ENCODE measurements around the gene SH3BP1. TPM values are rescaled to one million over a fixed set of nuclear protein-coding genes. Genes with fewer than 3 reads are reported as not detected.

Gene SH3BP1
- total and polyA plus RNA-seq, 9 of the 15 experiments (the other 6 are each of a cell fraction or from before 2014, with no cell fraction given) = 0.10 to 36.2 (median 10.4) TPM

GRCh38 chr22:37639070-37639760 lies at the start of gene SH3BP1 (continued):
- TF ChIP-seq GATAD2A (IDR thresholded peaks at IDR 0.05) (no peak), MAZ (CRISPR knock-in tag; conservative IDR thresholded peaks at IDR 0.05 in 1 of 2, IDR thresholded peaks at IDR 0.05 in 1 of 2) (peak; percentile 30; a peak in 1 of 4 replicates), POLR2A (conservative IDR thresholded peaks at IDR 0.05) (0 out of 2 replicates have a peak, but pooled peaks have one; percentile 30), RBM22 (IDR thresholded peaks at IDR 0.05; ENCODE audit: low read depth, low read length, poor library complexity, severe bottlenecking) (peak; percentile 29), CXXC5 (CRISPR knock-in tag; IDR thresholded peaks at IDR 0.05) (0 out of 2 replicates have a peak, but pooled peaks have one; percentile 13), ETS1 (conservative IDR thresholded peaks at IDR 0.05; ENCODE audit: control insufficient read depth, low read depth, low read length) (peak; percentile 61; the same call in 1 of the 2 replicates), ZKSCAN8 (CRISPR knock-in tag; IDR thresholded peaks at IDR 0.05) (no peak), ATF7 (IDR thresholded peaks at IDR 0.05) (no peak), TAF7 (tag; IDR thresholded peaks at IDR 0.05) (no peak), NRF1 (conservative IDR thresholded peaks at IDR 0.05 in 1 of 2, IDR thresholded peaks at IDR 0.05 in 1 of 2) (0 out of 4 replicates have a peak, but pooled peaks of 1 of the 2 experiments have one; percentile 28), ZBTB7A (IDR thresholded peaks at IDR 0.05; ENCODE audit: borderline replicate concordance, control insufficient read depth, low read depth, low read length) (peak; percentile 89; the same call in 1 of the 2 replicates), GATAD2B (IDR thresholded peaks at IDR 0.05; ENCODE audit: borderline replicate concordance) (0 out of 2 replicates have a peak, but pooled peaks have one; percentile 50), EGR1 (conservative IDR thresholded peaks at IDR 0.05) (peak; percentile 63), TFAP4 (CRISPR knock-in tag; IDR thresholded peaks at IDR 0.05; ENCODE audit: borderline replicate concordance) (peak; percentile 29; the same call in 1 of the 2 replicates), EP400 (IDR thresholded peaks at IDR 0.05) (peak; percentile 14; the same call in 1 of the 2 replicates), SIN3A (IDR thresholded peaks at IDR 0.05; ENCODE audit: borderline replicate concordance in 2 of 2, control insufficient read depth in 1 of 2, low read depth in 2 of 2, low read length in 2 of 2) (peak in 1 of 2 experiments; percentile 65; a peak in 1 of 4 replicates)
- TF ChIP-seq, protein P1, sequence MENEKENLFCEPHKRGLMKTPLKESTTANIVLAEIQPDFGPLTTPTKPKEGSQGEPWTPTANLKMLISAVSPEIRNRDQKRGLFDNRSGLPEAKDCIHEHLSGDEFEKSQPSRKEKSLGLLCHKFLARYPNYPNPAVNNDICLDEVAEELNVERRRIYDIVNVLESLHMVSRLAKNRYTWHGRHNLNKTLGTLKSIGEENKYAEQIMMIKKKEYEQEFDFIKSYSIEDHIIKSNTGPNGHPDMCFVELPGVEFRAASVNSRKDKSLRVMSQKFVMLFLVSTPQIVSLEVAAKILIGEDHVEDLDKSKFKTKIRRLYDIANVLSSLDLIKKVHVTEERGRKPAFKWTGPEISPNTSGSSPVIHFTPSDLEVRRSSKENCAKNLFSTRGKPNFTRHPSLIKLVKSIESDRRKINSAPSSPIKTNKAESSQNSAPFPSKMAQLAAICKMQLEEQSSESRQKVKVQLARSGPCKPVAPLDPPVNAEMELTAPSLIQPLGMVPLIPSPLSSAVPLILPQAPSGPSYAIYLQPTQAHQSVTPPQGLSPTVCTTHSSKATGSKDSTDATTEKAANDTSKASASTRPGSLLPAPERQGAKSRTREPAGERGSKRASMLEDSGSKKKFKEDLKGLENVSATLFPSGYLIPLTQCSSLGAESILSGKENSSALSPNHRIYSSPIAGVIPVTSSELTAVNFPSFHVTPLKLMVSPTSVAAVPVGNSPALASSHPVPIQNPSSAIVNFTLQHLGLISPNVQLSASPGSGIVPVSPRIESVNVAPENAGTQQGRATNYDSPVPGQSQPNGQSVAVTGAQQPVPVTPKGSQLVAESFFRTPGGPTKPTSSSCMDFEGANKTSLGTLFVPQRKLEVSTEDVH (IDR thresholded peaks at IDR 0.05; ENCODE audit: low read depth, partially characterized antibody) = peak; percentile 41
